Kidney (tissue), 14 donors: Measurements from ENCODE around the gene FAR2. TPM values are rescaled to one million over a fixed set of nuclear protein-coding genes. Genes with fewer than 3 reads are reported as not detected.

ENCODE experiments used
- DNase-seq, 5 donors: peaks; one replicate each; pipeline ENCODE4 v3.0.0-alpha.2; 2013 to 2020
- FAIRE-seq: peaks from 2 replicates; lab custom pipeline; 2012; peaks lifted over from hg19 to GRCh38; lab: Jason Lieb, UNC
- H3K27ac ChIP-seq, 2 donors: one replicate each; pipeline ENCODE4 v1.7.0; 2013; ENCODE audit warnings: low read depth in 2 of 2, low read length in 2 of 2, inconsistent platforms in 1 of 2
- H3K27me3 ChIP-seq: one replicate; pipeline ENCODE4 v1.7.1; 2013; ENCODE audit warnings: low read length, inconsistent platforms; ENCODE audit not compliant: control insufficient read depth, insufficient read depth
- H3K36me3 ChIP-seq, 3 donors: one replicate each; pipeline versions ENCODE4 v1.7.0 to v1.7.1; 2013; ENCODE audit warnings: low read length in 3 of 3, control low read depth in 1 of 3, inconsistent platforms in 1 of 3; ENCODE audit not compliant: insufficient read depth in 3 of 3, control insufficient read depth in 2 of 3
- H3K4me1 ChIP-seq, 3 donors: one replicate each; pipeline versions ENCODE4 v1.7.0 to v1.7.1; 2013; ENCODE audit warnings: low read length in 3 of 3, inconsistent platforms in 1 of 3, low read depth in 1 of 3; ENCODE audit not compliant: control insufficient read depth in 2 of 3, insufficient read depth in 2 of 3
- H3K4me3 ChIP-seq, 3 donors: one replicate each; pipeline versions ENCODE4 v1.7.0 to v1.8.1; 2013; ENCODE audit warnings: low read length in 3 of 3, control low read depth in 1 of 3, inconsistent platforms in 1 of 3
- H3K9ac ChIP-seq, 3 donors: one replicate each; pipeline versions ENCODE4 v1.7.0 to v1.7.1; 2013; ENCODE audit warnings: low read length in 3 of 3, control low read depth in 1 of 3, inconsistent platforms in 1 of 3
- H3K9me3 ChIP-seq, 3 donors: one replicate each; pipeline versions ENCODE4 v1.7.0 to v1.7.1; 2013; ENCODE audit warnings: low read length in 3 of 3, control low read depth in 1 of 3, inconsistent platforms in 1 of 3; ENCODE audit not compliant: control insufficient read depth in 2 of 3, insufficient read depth in 1 of 3
- intact Hi-C: fragments of 100-400 bp; cut with DNase I; formaldehyde crosslinking; loops from one replicate; pipeline ENCODE4 v1.11.1; 2022
- polyA plus RNA-seq: library from polyadenylated mRNA; stranded (reverse); fragments of 350-450 nt; fragmentation: Illumina TruSeq; extraction: RNeasy Lipid Tissue Mini Kit (QIAGEN cat#74804); gene quantifications from one replicate; pipeline ENCODE4 v1.2.3, GENCODE V29; 2014; ENCODE audit warnings: low read depth, low replicate concordance; ENCODE audit not compliant: insufficient read depth
- total RNA-seq: library from RNA; stranded (reverse); fragmentation: NEBNext Ultra II Directional; extraction: Animal tissue kit (Norgen Biotek cat#: 25700); gene quantifications from one replicate; pipeline ENCODE4 v1.2.1, GENCODE V29; 2021
- TF ChIP-seq, protein P1 (sequence below): IDR thresholded peaks from 3 replicates; pipeline ENCODE4 v1.5.1; 2012; ENCODE audit warnings: mild to moderate bottlenecking, moderate library complexity, borderline replicate concordance; ENCODE audit not compliant: insufficient read depth; ENCODE audit errors: extremely low read depth
- donor health status: control.
- donor health status: control.
- donor health status: control.
- donor health status: control.
- donor health status: control.
- donor health status: DM: yes; HTN: yes; CAD: no.
- donor health status: Normal renal cell carcinoma (clear cell type).

Gene FAR2
- total and polyA plus RNA-seq, 2 donors from 2014 or later: 3.1 to 11.5 TPM

DNA sequence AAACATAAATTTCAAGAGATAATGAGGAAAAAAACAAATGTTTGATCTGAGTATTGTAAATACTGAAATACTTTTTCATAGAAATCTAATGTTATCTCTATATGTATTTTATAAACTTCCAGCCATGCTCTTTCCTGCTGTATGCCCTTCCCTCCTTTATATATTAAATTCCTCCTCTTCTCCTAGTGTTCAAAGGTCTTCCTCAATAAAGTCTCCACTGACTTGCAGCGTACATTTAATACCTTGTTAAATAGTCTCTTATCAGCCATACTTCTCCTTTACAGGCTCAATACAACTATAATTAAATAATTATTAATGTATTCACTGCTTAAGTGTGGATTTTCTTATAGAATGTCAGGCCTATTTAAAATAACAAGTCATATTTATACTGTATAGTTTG lies 205.9 kb downstream of the FAR2 start:
- Histone ChIP-seq H3K27me3 (no peaks in the 10 kb centered on the region), H3K9me3 (no peaks in the 10 kb centered on the region), H3K9ac (no peak overlapping the region), H3K4me1 (no peaks in the 10 kb centered on the region), H3K36me3 (peaks cover 0 to 27% (median 2%) of the 10 kb centered on the region in 3 donors), H3K4me3 (no peak overlapping the region), H3K27ac (no peak overlapping the region)
- FAIRE-seq (no peak), DNase-seq (no peak)
- TF ChIP-seq, protein P1, sequence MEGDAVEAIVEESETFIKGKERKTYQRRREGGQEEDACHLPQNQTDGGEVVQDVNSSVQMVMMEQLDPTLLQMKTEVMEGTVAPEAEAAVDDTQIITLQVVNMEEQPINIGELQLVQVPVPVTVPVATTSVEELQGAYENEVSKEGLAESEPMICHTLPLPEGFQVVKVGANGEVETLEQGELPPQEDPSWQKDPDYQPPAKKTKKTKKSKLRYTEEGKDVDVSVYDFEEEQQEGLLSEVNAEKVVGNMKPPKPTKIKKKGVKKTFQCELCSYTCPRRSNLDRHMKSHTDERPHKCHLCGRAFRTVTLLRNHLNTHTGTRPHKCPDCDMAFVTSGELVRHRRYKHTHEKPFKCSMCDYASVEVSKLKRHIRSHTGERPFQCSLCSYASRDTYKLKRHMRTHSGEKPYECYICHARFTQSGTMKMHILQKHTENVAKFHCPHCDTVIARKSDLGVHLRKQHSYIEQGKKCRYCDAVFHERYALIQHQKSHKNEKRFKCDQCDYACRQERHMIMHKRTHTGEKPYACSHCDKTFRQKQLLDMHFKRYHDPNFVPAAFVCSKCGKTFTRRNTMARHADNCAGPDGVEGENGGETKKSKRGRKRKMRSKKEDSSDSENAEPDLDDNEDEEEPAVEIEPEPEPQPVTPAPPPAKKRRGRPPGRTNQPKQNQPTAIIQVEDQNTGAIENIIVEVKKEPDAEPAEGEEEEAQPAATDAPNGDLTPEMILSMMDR: no peak
- intact Hi-C loops: no loop called here

DNA sequence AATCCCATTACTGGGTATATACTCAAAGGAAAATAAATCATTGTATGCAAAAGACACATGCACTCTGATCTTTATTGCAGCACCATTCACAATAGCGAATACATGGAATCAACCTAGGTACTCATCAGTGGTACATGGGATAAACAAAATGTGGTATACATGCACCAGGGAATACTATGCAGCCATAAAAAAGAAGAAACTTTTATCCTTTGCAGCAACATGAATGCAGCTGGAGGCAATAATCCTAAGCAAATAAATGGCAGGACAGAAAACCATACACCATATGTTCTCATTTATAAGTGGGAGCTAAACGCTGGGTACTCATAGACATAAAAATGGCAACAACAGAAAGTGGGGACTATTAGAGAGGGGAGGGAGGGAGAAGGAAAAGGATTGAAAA lies 216.0 kb downstream of the FAR2 start:
- no peak overlapping the region for H3K4me3 ChIP-seq
- H3K27me3 ChIP-seq: no peaks in the 10 kb centered on the region
- H3K4me1 ChIP-seq: no peaks in the 10 kb centered on the region
- TF ChIP-seq, protein P1: no peak
- no peak overlapping the region for H3K9ac ChIP-seq
- no peak overlapping the region for H3K27ac ChIP-seq
- H3K9me3 ChIP-seq: peaks cover 0 to 1% (median 0%) of the 10 kb centered on the region in 3 donors
- no peak for DNase-seq
- H3K36me3 ChIP-seq: peaks cover 8 to 12% (median 8%) of the 10 kb centered on the region in 3 donors
- FAIRE-seq: no peak
- intact Hi-C loops: no loop called here

DNA sequence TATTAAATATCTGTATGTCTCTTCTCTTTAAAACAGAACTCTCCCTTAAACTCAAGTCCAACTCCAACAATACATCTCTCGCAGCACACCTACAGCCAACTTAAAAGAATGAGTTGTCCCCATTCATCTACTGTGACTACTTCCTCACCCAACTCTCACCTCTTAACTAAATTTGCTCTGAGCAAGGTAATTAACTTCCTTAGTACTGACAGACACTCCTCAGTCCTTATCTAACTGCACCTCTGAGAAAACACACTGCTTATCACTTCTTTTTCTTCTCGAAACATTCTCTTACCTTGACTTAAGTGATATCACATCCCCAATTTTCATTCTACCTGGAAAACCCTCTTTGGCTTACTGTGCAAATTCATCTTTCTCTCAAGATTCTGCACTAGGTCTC lies 224.9 kb downstream of the FAR2 start:
- intact Hi-C loops: no loop called here
- no peaks in the 10 kb centered on the region for H3K4me1 ChIP-seq
- no peak overlapping the region for H3K27ac ChIP-seq
- no peak overlapping the region for H3K9ac ChIP-seq
- H3K4me3 ChIP-seq: no peak overlapping the region
- TF ChIP-seq, protein P1: no peak
- FAIRE-seq: no peak
- H3K9me3 ChIP-seq: no peaks in the 10 kb centered on the region
- DNase-seq: no peak
- no peaks in the 10 kb centered on the region for H3K27me3 ChIP-seq
- peaks cover 0 to 8% (median 2%) of the 10 kb centered on the region in 3 donors for H3K36me3 ChIP-seq

DNA sequence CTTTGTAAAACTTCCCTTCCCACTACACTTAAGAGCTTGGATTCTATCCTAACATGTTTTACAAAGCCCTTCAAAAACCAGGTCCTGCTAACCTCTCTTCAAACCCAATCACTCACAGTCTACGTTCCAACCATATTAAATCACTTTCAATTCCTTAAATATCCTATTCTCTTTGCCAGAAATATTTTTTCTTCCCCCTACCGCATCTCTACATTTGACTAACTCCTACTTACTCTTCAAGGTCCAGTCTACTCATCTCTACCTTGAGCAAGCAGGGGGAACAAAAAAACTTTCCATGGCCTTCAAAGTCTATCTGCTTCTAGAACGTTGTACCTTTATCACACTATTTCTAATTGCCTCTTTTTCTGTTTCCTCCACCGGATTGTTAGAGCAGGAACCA lies 225.8 kb downstream of the FAR2 start:
- H3K27ac ChIP-seq: no peak overlapping the region
- peaks cover 0 to 9% (median 0%) of the 10 kb centered on the region in 3 donors for H3K4me1 ChIP-seq
- TF ChIP-seq, protein P1: no peak
- no peak for DNase-seq
- H3K9me3 ChIP-seq: no peaks in the 10 kb centered on the region
- H3K4me3 ChIP-seq: no peak overlapping the region
- no peak for FAIRE-seq
- intact Hi-C loops: no loop called here
- H3K9ac ChIP-seq: no peak overlapping the region
- H3K36me3 ChIP-seq: peaks cover 0 to 5% (median 0%) of the 10 kb centered on the region in 3 donors
- H3K27me3 ChIP-seq: no peaks in the 10 kb centered on the region
